ENCODE results near the gene PITX1. TPM values are rescaled to one million over a fixed set of nuclear protein-coding genes. Genes with fewer than 3 reads are reported as not detected.
"Not testable (repeated sequence)": the region's sequence is repeated elsewhere in the genome, so short reads cannot be mapped to it uniquely, and the experiment has no call there.

Gene PITX1
- 19.6 TPM for polyA plus RNA-seq
- long read RNA-seq, donor 1, partial matches to known transcripts: 0 of 1 reads
- long read RNA-seq, donor 1, other reads (novel, unspliced or antisense): 0 of 1 reads
- long read RNA-seq, donor 2, transcript PITX1-201 (3 exons, 2,406 nt): major isoform, 11 of 14 reads
- long read RNA-seq, donor 2, partial matches to known transcripts: 0 of 14 reads
- long read RNA-seq, donor 2, other reads (novel, unspliced or antisense): 0 of 14 reads
- long read RNA-seq, donor 3, transcript PITX1-201 (3 exons, 2,406 nt): major isoform, 7 of 9 reads
- long read RNA-seq, donor 3, partial matches to known transcripts: 0 of 9 reads
- long read RNA-seq, donor 3, other reads (novel, unspliced or antisense): 0 of 9 reads
- long read RNA-seq, donor 4: 0 reads
- long read RNA-seq, donor 5, transcript PITX1-201 (3 exons, 2,406 nt): major isoform, 7 of 7 reads
- long read RNA-seq, donor 5, partial matches to known transcripts: 0 of 7 reads
- long read RNA-seq, donor 5, other reads (novel, unspliced or antisense): 0 of 7 reads
- long read RNA-seq, donor 6, transcript PITX1-201 (3 exons, 2,406 nt): major isoform, 7 of 8 reads
- long read RNA-seq, donor 6, partial matches to known transcripts: 0 of 8 reads
- long read RNA-seq, donor 6, other reads (novel, unspliced or antisense): 0 of 8 reads
- long read RNA-seq, donor 7, transcript PITX1-201 (3 exons, 2,406 nt): major isoform, 12 of 14 reads
- long read RNA-seq, donor 7, partial matches to known transcripts: 0 of 14 reads
- long read RNA-seq, donor 7, other reads (novel, unspliced or antisense): 0 of 14 reads
- long read RNA-seq, donor 8, partial matches to known transcripts: 0 of 5 reads
- long read RNA-seq, donor 8, other reads (novel, unspliced or antisense): 0 of 5 reads
- long read RNA-seq, donor 9, partial matches to known transcripts: 0 of 1 reads
- long read RNA-seq, donor 9, other reads (novel, unspliced or antisense): 0 of 1 reads
- long read RNA-seq, donor 10, transcript PITX1-201 (3 exons, 2,406 nt): major isoform, 23 of 23 reads
- long read RNA-seq, donor 10, partial matches to known transcripts: 0 of 23 reads
- long read RNA-seq, donor 10, other reads (novel, unspliced or antisense): 0 of 23 reads
- long read RNA-seq, donor 11, transcript PITX1-201 (3 exons, 2,406 nt): major isoform, 8 of 10 reads
- long read RNA-seq, donor 11, partial matches to known transcripts: 0 of 10 reads
- long read RNA-seq, donor 11, other reads (novel, unspliced or antisense): 0 of 10 reads

DNA sequence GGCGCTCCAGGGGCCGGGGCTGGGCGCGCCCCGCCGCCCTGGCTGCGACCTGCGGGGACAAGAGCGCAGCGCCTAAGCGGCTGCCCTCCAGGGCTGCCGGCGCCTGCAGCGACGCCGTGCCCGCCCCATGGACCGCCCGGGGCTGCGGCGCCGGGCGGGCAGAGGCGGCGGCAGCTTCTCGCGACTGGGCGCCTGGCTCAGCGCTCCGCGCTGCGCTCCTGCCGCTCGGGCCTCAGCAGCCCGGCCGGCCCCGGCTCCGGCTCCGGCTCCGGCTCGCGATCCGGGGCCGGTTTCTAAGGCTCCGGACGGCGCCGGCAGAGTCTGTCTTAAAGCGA, at the start of gene PITX1:
Gene PITX1 (minus strand): TSS at position 328 of the 335 bp plus-strand sequence. CDS start 347 bp downstream, outside the sequence.
- Histone ChIP-seq H3K4me1 (ENCODE audit: control insufficient read depth, insufficient read depth, low read length) (peaks cover 6% of the 10 kb centered on the region), H3K9me3 (ENCODE audit: control insufficient read depth, low read depth, low read length) (peaks cover 17% of the 10 kb centered on the region), H3K36me3 (ENCODE audit: control insufficient read depth, insufficient read depth, low read length) (peaks cover 4% of the 10 kb centered on the region), H3K4me3 (ENCODE audit: low read length) (peak within 1 kb of the TSS; percentile 65), H3K27ac (ENCODE audit: low read length) (peak within 1 kb of the TSS; percentile 28), H3K27me3 (ENCODE audit: control insufficient read depth, insufficient read depth, low read length) (peaks cover 87% of the 10 kb centered on the region)
- DNase-seq: no peak
- WGBS (ENCODE audit: insufficient coverage, low lambda C conversion rate): no CpG with 5 or more reads among the region's 49 CpGs

DNA sequence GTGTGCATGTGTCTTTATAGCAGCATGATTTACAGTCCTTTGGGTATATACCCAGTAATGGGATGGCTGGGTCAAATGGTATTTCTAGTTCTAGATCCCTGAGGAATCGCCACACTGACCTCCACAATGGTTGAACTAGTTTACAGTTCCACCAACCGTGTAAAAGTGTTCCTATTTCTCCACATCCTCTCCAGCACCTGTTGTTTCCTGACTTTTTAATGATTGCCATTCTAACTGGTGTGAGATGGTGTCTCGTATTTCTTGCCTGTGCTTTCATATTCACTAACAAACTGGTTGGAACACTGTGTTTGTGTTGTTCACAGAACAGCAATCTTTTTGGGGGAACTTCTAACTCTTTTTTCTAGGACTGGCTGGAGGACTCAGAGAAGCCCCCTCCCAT, 49.3 kb upstream of the PITX1 start:
- not testable (repeated sequence) for H3K36me3 ChIP-seq (ENCODE audit: control insufficient read depth, insufficient read depth, low read length); H3K9me3 ChIP-seq (ENCODE audit: control insufficient read depth, low read depth, low read length); H3K27me3 ChIP-seq (ENCODE audit: control insufficient read depth, insufficient read depth, low read length); H3K27ac ChIP-seq (ENCODE audit: low read length); DNase-seq; H3K4me1 ChIP-seq (ENCODE audit: control insufficient read depth, insufficient read depth, low read length); H3K4me3 ChIP-seq (ENCODE audit: low read length)
- WGBS (ENCODE audit: insufficient coverage, low lambda C conversion rate): no CpG with 5 or more reads among the region's 3 CpGs

DNA sequence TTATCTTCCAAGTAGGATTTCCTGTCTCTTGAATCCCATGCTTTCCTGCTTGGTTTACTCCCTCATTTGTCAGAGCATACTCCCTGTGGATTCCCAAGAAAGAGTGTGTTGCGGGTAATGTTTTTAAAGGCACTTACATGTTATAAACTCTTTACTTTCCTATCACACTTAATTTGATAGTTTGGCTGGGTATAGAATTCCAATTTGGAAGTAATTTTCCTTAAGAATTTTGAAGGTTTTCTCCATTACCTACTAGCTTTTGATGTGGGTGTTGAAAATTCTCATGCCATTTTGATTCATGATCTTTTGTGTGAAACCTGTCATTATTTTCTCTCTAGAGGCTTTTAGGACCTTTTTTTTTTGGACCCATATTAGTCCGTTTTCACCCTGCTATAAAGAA, 47.2 kb upstream of the PITX1 start:
- H3K9me3 ChIP-seq (ENCODE audit: control insufficient read depth, low read depth, low read length): no peaks in the 10 kb centered on the region
- no peaks in the 10 kb centered on the region for H3K36me3 ChIP-seq (ENCODE audit: control insufficient read depth, insufficient read depth, low read length)
- H3K27ac ChIP-seq (ENCODE audit: low read length): no peak overlapping the region
- WGBS (ENCODE audit: insufficient coverage, low lambda C conversion rate): 100% methylated on average over 1 of the region's 2 CpGs
- no peak overlapping the region for H3K4me3 ChIP-seq (ENCODE audit: low read length)
- H3K4me1 ChIP-seq (ENCODE audit: control insufficient read depth, insufficient read depth, low read length): no peaks in the 10 kb centered on the region
- DNase-seq: no peak
- no peaks in the 10 kb centered on the region for H3K27me3 ChIP-seq (ENCODE audit: control insufficient read depth, insufficient read depth, low read length)

DNA sequence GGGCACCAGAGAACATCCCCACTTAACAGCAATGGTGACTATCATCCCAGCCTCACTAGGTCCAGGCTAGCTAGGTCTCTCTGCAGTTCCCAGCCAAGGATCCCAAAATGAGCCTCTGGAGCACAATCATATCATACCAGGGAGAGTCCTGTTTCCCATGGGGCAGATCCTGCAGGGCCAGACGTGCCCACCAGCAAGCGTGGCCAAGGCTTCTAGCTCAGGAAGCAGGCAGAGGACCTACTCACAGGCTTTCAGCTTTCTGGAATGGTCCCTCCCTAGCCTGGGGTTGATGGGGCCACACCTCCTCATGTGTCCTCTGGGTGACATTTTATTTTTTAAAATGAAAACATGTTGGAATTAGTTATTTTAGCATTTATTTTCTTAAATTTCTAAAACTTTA, 45.7 kb upstream of the PITX1 start:
- Histone ChIP-seq H3K36me3 (ENCODE audit: control insufficient read depth, insufficient read depth, low read length) (no peaks in the 10 kb centered on the region), H3K4me3 (ENCODE audit: low read length) (no peak overlapping the region), H3K27ac (ENCODE audit: low read length) (no peak overlapping the region), H3K27me3 (ENCODE audit: control insufficient read depth, insufficient read depth, low read length) (no peaks in the 10 kb centered on the region), H3K4me1 (ENCODE audit: control insufficient read depth, insufficient read depth, low read length) (no peaks in the 10 kb centered on the region), H3K9me3 (ENCODE audit: control insufficient read depth, low read depth, low read length) (no peaks in the 10 kb centered on the region)
- no CpG with 5 or more reads among the region's 2 CpGs for WGBS (ENCODE audit: insufficient coverage, low lambda C conversion rate)
- no peak for DNase-seq

- WGBS (ENCODE audit: insufficient coverage, low lambda C conversion rate): no CpG with 5 or more reads among the region's 3 CpGs
- no peak overlapping the region for H3K27ac ChIP-seq (ENCODE audit: low read length)
- H3K4me3 ChIP-seq (ENCODE audit: low read length): no peak overlapping the region
- H3K4me1 ChIP-seq (ENCODE audit: control insufficient read depth, insufficient read depth, low read length): no peaks in the 10 kb centered on the region
- no peaks in the 10 kb centered on the region for H3K36me3 ChIP-seq (ENCODE audit: control insufficient read depth, insufficient read depth, low read length)
- no peaks in the 10 kb centered on the region for H3K27me3 ChIP-seq (ENCODE audit: control insufficient read depth, insufficient read depth, low read length)
- DNase-seq: no peak
- H3K9me3 ChIP-seq (ENCODE audit: control insufficient read depth, low read depth, low read length): no peaks in the 10 kb centered on the region
Measured at GRCh38 chr5:135079099-135079681, 45.2 kb upstream of the PITX1 start.

- DNase-seq: no peak
- H3K4me3 ChIP-seq (ENCODE audit: low read length): no peak overlapping the region
- H3K27ac ChIP-seq (ENCODE audit: low read length): no peak overlapping the region
- H3K27me3 ChIP-seq (ENCODE audit: control insufficient read depth, insufficient read depth, low read length): no peaks in the 10 kb centered on the region
- no CpG with 5 or more reads among the region's 4 CpGs for WGBS (ENCODE audit: insufficient coverage, low lambda C conversion rate)
- no peaks in the 10 kb centered on the region for H3K4me1 ChIP-seq (ENCODE audit: control insufficient read depth, insufficient read depth, low read length)
- no peaks in the 10 kb centered on the region for H3K36me3 ChIP-seq (ENCODE audit: control insufficient read depth, insufficient read depth, low read length)
- H3K9me3 ChIP-seq (ENCODE audit: control insufficient read depth, low read depth, low read length): no peaks in the 10 kb centered on the region
Measured at GRCh38 chr5:135076801-135077200, 42.8 kb upstream of the PITX1 start.

DNA sequence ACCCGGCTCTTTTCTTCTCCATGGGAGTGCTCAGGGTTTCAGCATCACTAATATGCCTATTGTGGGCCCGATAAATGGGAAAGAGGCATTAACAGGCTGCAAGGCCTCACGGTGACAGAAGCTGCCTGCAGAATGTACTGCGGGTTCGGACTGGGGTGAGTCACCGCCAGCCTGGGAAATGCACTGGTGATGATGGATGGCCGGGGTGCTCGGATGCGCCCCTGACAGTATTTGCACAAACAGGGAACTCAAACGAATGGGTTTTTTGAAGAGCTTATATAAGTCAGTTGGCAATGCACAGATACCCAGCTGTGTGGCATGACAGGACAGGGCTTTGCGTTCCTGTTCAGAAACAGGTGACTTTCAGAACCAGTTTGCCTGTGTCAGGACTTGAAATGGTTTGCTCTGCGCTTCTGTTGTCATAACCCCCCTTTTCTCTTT, 42.0 kb upstream of the PITX1 start:
- no peak overlapping the region for H3K27ac ChIP-seq (ENCODE audit: low read length)
- no CpG with 5 or more reads among the region's 12 CpGs for WGBS (ENCODE audit: insufficient coverage, low lambda C conversion rate)
- no peaks in the 10 kb centered on the region for H3K36me3 ChIP-seq (ENCODE audit: control insufficient read depth, insufficient read depth, low read length)
- no peaks in the 10 kb centered on the region for H3K27me3 ChIP-seq (ENCODE audit: control insufficient read depth, insufficient read depth, low read length)
- no peak for DNase-seq
- no peaks in the 10 kb centered on the region for H3K9me3 ChIP-seq (ENCODE audit: control insufficient read depth, low read depth, low read length)
- H3K4me3 ChIP-seq (ENCODE audit: low read length): no peak overlapping the region
- H3K4me1 ChIP-seq (ENCODE audit: control insufficient read depth, insufficient read depth, low read length): no peaks in the 10 kb centered on the region

DNA sequence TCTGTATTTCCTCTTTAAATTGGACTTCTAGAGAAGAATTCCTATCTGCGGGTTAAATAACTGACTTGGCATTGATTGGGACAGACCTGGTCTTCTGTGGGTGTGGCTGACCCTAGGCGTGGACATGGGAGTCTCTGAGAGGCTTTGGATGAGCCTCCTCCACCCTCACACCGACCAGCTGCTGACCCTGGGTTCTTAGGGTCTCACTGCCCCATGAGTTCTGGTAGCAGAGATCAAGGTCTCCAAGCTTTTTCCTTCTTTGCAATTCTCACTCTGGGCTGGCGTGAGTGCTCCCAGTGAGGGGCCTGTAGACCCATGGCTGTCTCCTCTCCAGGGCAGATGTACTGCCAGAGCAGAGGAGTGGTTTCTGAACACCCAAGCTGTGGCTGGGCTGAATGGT, 41.6 kb upstream of the PITX1 start:
- no peaks in the 10 kb centered on the region for H3K9me3 ChIP-seq (ENCODE audit: control insufficient read depth, low read depth, low read length)
- H3K4me1 ChIP-seq (ENCODE audit: control insufficient read depth, insufficient read depth, low read length): no peaks in the 10 kb centered on the region
- WGBS (ENCODE audit: insufficient coverage, low lambda C conversion rate): no CpG with 5 or more reads among the region's 4 CpGs
- DNase-seq: no peak
- H3K36me3 ChIP-seq (ENCODE audit: control insufficient read depth, insufficient read depth, low read length): no peaks in the 10 kb centered on the region
- H3K27ac ChIP-seq (ENCODE audit: low read length): no peak overlapping the region
- H3K27me3 ChIP-seq (ENCODE audit: control insufficient read depth, insufficient read depth, low read length): no peaks in the 10 kb centered on the region
- H3K4me3 ChIP-seq (ENCODE audit: low read length): no peak overlapping the region

DNA sequence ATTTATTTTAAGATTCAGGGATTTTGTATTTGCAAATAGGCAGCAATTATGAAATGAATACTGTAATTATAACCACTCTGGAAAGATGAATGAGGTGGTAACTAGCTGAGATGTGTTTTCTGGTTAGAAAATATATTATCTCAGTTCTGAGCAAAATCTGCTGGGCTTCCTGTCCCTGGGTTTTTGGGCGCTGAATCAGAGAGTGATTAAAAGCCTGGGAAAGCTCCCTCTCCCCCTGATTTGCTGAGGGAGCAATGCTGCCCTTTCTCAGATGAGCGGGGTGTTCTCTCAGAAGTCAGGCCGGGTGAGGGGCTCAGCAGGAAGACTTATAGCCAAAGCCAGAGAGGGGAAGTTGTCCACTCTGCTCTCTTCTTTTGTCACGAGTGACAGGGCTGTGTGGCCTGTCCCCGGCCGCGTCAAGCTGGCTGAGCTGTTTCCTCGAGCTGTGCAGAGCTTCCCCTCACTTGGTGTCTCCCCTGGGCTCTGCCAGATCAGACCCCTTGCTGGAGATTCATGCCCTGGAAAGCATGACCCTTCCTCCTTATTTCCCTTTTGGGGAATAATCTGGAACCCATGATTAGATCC, 39.8 kb upstream of the PITX1 start:
- H3K4me1 ChIP-seq (ENCODE audit: control insufficient read depth, insufficient read depth, low read length): no peaks in the 10 kb centered on the region
- H3K27me3 ChIP-seq (ENCODE audit: control insufficient read depth, insufficient read depth, low read length): no peaks in the 10 kb centered on the region
- H3K4me3 ChIP-seq (ENCODE audit: low read length): no peak overlapping the region
- no peak for DNase-seq
- H3K36me3 ChIP-seq (ENCODE audit: control insufficient read depth, insufficient read depth, low read length): no peaks in the 10 kb centered on the region
- no CpG with 5 or more reads among the region's 8 CpGs for WGBS (ENCODE audit: insufficient coverage, low lambda C conversion rate)
- no peaks in the 10 kb centered on the region for H3K9me3 ChIP-seq (ENCODE audit: control insufficient read depth, low read depth, low read length)
- no peak overlapping the region for H3K27ac ChIP-seq (ENCODE audit: low read length)
